Measurements from ENCODE around the gene CEP41.

GRCh38 chr7:130367088-130367755 lies 73.6 kb downstream of the CEP41 start:
- TF ChIP-seq CTCF (IDR thresholded peaks at IDR 0.05) (no peak), POLR2A (IDR thresholded peaks at IDR 0.05) (no peak)

Measured in Peyer's patch (tissue), 4 donors.